ENCODE data around the gene CLCN3. TPM values are rescaled to one million over a fixed set of nuclear protein-coding genes. Genes with fewer than 3 reads are reported as not detected.

Gene CLCN3
- total and polyA plus RNA-seq, 2 of the 13 experiments (the other 11 are each of a cell fraction or from before 2014, with no cell fraction given) = 13.6 to 23.7 TPM

GRCh38 chr4:169659716-169660670 lies 39.6 kb downstream of the CLCN3 start (continued):
- no peak for TF ChIP-seq ZNF609 (CRISPR knock-in tag; IDR thresholded peaks at IDR 0.05; ENCODE audit: borderline replicate concordance)
- no peak for TF ChIP-seq ZNF451 (CRISPR knock-in tag; IDR thresholded peaks at IDR 0.05)
- TF ChIP-seq DNMT3B (CRISPR knock-in tag; conservative IDR thresholded peaks at IDR 0.05) = no peak
- no peak for TF ChIP-seq ZNF296 (CRISPR knock-in tag; conservative IDR thresholded peaks at IDR 0.05)
- TF ChIP-seq SOX6 (IDR thresholded peaks at IDR 0.05) = no peak
- no peak for TF ChIP-seq SOX6 (CRISPR knock-in tag; IDR thresholded peaks at IDR 0.05)
- 0 out of 2 replicates have a peak, but pooled peaks have one; percentile 67 for TF ChIP-seq ZHX1 (CRISPR knock-in tag; IDR thresholded peaks at IDR 0.05; ENCODE audit: low read depth)
- TF ChIP-seq ZFP41 (CRISPR knock-in tag; IDR thresholded peaks at IDR 0.05; ENCODE audit: borderline replicate concordance) = no peak
- peak; percentile 55; the same call in 1 of the 2 replicates for TF ChIP-seq SAP130 (CRISPR knock-in tag; IDR thresholded peaks at IDR 0.05; ENCODE audit: low read depth)
- TF ChIP-seq POGZ (CRISPR knock-in tag; IDR thresholded peaks at IDR 0.05) = no peak
- no peak for TF ChIP-seq ERF (CRISPR knock-in tag; IDR thresholded peaks at IDR 0.05)
- TF ChIP-seq, protein P1, sequence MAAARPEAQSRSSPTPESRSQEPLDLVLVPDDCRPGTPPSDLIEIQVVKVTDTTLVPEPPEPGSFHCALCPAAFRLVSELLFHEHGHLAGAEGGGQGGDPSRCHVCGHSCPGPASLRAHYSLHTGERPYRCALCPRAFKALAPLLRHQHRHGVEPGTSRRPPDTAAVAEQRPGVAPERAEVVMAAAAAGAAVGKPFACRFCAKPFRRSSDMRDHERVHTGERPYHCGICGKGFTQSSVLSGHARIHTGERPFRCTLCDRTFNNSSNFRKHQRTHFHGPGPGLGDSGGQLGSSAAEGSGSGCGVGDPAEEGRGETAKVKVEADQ (CRISPR knock-in tag; IDR thresholded peaks at IDR 0.05; ENCODE audit: borderline replicate concordance) = no peak
- no peak for TF ChIP-seq GTF3A (CRISPR knock-in tag; conservative IDR thresholded peaks at IDR 0.05)
- TF ChIP-seq SMARCE1 (IDR thresholded peaks at IDR 0.05; ENCODE audit: borderline replicate concordance) = no peak
- TF ChIP-seq, protein P2, sequence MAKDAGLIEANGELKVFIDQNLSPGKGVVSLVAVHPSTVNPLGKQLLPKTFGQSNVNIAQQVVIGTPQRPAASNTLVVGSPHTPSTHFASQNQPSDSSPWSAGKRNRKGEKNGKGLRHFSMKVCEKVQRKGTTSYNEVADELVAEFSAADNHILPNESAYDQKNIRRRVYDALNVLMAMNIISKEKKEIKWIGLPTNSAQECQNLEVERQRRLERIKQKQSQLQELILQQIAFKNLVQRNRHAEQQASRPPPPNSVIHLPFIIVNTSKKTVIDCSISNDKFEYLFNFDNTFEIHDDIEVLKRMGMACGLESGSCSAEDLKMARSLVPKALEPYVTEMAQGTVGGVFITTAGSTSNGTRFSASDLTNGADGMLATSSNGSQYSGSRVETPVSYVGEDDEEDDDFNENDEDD (CRISPR knock-in tag; IDR thresholded peaks at IDR 0.05; ENCODE audit: borderline replicate concordance) = no peak
- TF ChIP-seq, protein P3, sequence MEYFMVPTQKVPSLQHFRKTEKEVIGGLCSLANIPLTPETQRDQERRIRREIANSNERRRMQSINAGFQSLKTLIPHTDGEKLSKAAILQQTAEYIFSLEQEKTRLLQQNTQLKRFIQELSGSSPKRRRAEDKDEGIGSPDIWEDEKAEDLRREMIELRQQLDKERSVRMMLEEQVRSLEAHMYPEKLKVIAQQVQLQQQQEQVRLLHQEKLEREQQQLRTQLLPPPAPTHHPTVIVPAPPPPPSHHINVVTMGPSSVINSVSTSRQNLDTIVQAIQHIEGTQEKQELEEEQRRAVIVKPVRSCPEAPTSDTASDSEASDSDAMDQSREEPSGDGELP (IDR thresholded peaks at IDR 0.05; ENCODE audit: borderline replicate concordance, low read depth) = no peak
- TF ChIP-seq KAT8 (CRISPR knock-in tag; IDR thresholded peaks at IDR 0.05) = no peak
- TF ChIP-seq RFX5 (IDR thresholded peaks at IDR 0.05; ENCODE audit: low read depth, low read length) = no peak; the same call in 1 of the 2 replicates

All from HepG2 (cell line).